GM21367 (cell line): ENCODE measurements around the gene DENND4A.
"Not testable (repeated sequence)": the region's sequence is repeated elsewhere in the genome, so short reads cannot be mapped to it uniquely, and the experiment has no call there.

ENCODE experiments used
- ATAC-seq: cut with Tn5 transposase; IDR thresholded peaks from one replicate; pipeline ENCODE4 v1.9.1; 2021; ENCODE audit not compliant: unreplicated experiment

The DENND4A gene

DNA sequence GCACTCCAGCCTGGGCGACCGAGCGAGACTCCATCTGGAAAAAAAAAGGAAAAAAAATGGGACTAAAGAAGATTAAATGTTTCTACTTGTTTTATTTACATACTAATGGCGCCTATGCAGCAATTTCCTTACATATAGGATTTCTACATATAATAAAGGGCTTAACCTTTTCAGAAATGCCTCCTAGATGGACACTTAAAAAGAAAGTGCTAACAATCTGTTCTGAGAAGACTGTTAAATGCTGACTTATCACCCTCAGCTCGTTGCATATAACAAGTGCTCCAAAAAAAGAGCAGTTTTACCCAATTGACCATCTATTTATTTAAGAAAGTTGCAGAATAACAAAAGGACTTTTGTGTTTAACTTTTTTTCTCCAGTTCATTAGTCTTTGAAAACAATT, 32.7 kb downstream of the DENND4A start:
- ATAC-seq = no peak

DNA sequence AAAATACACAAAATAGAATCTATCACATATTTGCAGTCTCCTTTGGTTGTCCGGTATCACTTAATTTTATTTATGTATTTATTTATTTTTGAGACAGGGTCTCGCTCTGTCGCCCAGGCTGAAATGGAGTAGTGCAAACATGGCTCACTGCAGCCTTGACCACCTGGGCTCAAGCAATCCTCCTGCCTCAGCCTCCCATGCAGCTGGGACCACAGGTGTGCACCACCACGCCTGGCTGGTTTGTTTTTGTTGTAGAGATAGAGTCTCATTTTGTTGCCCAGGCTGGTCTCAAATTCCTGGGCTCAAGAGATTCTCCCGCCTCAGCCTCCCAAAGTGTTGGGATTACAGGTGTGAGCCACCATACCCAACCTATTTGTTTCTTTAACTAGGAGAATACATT, 33.9 kb downstream of the DENND4A start:
- no peak for ATAC-seq

DNA sequence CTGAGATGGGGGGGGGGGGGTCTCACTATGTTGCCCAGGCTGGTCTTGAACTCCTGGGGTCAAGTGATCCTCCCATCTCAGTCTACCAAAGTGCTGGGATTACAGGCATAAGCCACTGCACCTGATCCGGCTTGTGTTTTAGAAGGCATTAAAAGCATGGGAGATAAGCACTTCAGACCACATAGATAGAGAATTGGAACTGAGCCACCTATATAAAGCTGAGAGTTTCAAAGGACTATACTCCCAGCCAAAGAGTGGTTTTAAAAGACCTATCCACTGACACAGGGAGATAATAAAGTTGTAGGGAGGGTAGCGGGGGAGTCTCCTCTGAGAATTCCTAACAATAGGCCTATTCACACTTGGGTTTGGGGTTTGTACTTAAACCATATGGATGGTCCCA, 34.8 kb downstream of the DENND4A start:
- ATAC-seq = no peak

DNA sequence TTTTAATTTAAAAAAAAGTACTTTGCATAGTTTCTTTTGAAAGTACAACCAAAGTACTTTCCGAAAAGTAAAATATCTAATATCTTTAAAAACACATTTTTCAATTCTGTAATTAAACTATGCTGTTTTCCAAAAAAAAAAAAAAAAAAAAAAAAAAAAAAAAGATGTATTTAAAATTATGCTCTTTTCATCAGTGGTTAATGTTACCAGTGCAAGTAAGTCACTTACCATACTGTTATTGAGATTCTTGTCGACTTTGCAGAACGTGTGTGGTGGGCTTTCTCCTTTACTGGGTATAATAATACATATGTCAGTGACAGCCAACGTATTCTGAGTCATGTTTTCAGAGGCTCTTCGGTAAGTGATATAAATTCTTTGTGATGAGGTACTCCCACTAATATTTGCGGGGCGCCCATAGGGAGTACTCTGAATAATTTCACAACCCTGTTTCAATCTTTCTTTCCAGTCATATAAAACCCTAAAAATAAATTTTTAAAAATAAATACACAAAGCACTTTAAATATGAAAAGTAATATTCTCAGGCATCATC, 39.9 kb downstream of the DENND4A start:
- ATAC-seq = no peak

DNA sequence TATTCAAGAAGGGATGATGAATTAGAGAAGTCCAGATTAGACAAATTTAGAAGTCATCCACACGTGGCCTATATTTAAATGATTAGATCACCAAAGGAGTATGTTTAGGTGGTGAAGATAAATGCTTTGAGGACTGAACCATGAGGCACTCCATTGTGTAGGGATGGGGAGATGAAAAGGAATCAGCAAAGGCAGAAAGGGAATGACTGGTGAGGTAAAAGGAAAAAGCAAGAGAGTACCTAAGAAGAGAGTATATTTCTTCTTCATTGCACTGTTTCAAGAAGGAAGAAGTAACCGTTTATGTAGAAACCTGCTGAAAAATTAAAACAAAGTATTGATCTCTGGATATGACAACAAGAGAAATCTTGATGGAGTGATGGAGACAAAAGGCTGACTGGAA, 40.7 kb downstream of the DENND4A start:
- no peak for ATAC-seq

DNA sequence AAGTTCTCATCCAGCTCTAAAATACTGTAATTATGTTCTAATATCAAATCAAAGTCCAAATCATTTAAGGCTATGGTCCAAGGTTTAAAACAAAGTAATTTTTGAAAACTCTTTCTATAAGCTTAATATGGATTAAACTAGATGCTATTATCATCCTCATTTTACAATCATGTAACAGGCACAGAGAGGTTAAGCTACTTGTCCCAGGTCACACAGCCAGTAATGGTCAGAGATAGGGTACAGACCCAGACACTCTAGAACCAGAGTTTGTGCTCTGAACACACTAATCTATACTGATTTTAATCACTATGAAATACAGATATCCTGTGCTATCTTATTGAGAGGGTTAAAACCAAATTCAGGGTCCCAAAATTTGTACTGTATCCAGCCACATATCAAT, 44.8 kb downstream of the DENND4A start:
- ATAC-seq = no peak

DNA sequence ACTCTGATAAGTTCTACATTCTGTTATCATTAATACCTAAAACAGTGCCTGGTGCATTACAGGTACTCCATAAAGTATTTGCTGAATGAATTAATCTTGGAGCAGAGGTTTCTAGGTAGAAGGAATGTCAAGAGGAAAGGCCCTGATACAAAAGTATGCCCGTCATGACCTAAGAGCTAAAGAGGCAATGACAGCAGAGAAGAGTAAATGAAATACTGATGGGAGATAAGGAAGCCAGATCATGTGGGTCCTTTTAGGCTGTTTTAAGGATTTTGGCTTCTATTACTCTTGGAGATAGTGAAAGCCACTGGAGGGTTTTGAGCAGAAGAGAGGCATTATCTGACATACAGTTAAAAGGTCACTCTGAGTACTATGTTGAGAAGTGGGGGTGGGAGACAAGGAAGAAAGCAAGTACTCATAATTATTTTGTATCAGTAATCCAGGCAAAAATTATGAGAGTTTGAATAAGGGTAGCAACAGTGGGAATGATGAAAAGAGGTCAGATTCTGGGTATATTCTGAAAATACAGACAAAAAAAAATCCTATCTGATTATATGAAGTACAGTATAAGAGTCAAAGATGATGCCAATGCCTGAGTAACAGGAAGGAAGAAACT, 48.3 kb downstream of the DENND4A start:
- ATAC-seq = no peak

DNA sequence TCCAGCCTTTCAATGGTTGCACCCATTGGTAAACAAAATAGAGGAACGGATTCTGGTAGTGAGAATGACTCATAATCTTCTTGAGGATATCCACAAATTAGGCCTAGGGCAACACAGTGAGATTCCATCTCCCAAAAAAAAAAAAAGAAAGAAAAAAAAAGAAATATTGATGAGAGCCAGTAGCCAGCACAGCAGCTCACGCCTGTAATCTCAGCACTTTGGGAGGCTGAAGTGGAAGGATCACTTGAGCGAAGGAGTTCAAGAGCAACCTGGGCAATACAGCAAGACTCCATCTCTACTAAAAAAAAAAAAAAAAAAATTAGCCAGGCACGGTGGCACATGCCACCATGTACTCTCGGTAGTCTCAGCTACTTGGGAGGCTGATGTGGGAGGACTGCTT, 51.9 kb downstream of the DENND4A start:
- ATAC-seq = no peak

DNA sequence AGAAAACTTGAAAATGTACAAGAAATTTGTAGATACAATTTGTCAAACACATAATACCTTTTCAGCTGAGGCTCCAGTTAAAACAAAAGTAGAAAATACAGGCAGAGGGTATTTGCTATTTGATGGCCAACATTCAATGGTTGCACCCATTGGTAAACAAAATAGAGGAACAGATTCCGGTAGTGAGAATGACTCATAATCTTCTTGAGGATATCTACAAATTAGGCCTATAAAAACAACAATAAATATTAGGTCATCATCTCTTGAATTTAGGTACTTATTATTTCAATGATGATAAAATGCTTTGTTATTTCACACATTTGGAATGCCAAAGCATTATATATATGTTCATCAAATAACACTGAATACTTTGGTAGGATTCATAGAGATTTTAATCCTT, 53.4 kb downstream of the DENND4A start:
- ATAC-seq = no peak

GRCh38 chr15:65733599-65733998, 58.5 kb downstream of the DENND4A start:
- not testable (repeated sequence) for ATAC-seq

DNA sequence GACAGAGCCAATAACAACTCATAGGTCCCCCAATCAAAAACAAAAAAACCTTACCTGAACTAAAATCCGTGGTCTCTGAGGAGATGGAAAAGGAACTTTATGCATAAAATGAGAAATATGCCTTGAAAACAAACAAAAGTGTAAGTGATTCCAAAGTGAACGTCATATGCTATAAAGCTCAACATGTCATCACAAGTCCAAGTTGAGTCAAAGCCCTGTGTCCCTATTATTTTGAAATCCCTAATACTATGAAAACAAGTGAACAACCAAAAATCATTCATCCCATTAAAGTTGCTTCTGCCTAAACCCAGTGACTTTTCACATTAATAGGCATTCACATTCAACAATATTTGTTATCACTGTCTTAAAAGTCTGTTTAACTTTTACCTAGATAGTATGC, 59.4 kb downstream of the DENND4A start:
- no peak for ATAC-seq

- no peak for ATAC-seq
Observed at GRCh38 chr15:65731926-65732325, 60.2 kb downstream of the DENND4A start.

GRCh38 chr15:65730549-65731172, 61.4 kb downstream of the DENND4A start:
- ATAC-seq = no peak

GRCh38 chr15:65724464-65725215, 67.5 kb downstream of the DENND4A start:
- no peak for ATAC-seq

DNA sequence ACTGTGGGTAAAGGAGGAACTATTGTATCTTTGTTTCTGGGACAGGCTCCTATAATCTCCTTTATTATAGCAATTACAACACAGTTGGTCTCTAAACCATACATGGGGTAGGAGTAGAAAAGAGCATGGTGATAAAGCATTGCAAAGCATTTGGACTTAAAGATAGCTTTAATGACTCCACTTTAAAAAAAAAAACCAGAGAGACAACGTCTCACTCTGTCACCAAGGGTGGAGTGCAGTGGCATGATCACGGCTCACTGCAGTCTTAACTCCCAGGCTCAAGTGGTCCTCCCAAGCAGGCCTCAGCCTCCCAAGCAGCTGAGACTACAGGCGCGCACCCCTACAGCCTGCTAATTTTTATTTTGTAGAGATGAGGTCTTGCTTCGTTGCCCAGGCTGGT, 68.2 kb downstream of the DENND4A start:
- no peak for ATAC-seq

GRCh38 chr15:65722191-65722590, 69.9 kb downstream of the DENND4A start:
- ATAC-seq = no peak

GRCh38 chr15:65712415-65712814, 79.7 kb downstream of the DENND4A start:
- no peak for ATAC-seq

DNA sequence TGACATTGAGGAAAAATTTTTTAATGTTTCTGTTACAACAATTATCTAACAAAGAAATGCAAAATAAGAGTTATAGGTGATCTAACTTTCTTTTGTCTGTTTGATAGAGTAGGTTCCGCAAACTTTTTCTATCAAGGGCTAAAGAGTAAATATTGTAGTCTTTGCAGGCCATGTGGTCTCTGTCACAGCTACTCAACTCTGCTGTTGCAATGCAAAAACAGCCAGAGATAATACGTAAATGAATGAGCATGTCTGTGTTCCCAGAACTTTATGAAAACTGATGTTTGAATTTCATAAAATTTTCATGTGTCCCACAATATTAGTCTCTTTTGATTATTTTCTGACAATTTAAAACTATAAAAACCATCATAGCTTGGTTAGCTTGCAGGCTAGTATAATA, 97.0 kb downstream of the DENND4A start:
- ATAC-seq = no peak

- no peak for ATAC-seq
Observed at GRCh38 chr15:65690778-65691177, 101.3 kb downstream of the DENND4A start.

GRCh38 chr15:65690173-65690572, 101.9 kb downstream of the DENND4A start:
- no peak for ATAC-seq

DNA sequence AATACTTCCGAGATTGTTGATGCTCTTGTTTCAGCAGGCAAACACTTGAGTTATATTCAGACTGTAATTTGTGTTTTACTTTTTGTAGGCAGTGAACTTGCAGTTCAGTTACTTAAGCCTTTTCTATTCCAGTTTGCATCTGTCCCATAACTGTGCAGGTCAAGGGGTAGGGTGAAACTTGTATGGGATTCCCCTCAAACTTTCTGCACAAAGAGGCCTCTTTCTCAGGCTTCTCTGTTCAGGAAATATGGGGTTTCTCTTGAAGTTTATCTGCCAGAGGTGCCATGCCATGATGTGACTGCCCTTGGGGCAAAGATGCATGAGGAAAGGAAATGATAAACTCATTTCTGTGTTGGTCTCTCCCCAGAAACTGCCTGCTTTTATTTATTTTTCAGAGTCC, 103.6 kb downstream of the DENND4A start:
- ATAC-seq = no peak

DNA sequence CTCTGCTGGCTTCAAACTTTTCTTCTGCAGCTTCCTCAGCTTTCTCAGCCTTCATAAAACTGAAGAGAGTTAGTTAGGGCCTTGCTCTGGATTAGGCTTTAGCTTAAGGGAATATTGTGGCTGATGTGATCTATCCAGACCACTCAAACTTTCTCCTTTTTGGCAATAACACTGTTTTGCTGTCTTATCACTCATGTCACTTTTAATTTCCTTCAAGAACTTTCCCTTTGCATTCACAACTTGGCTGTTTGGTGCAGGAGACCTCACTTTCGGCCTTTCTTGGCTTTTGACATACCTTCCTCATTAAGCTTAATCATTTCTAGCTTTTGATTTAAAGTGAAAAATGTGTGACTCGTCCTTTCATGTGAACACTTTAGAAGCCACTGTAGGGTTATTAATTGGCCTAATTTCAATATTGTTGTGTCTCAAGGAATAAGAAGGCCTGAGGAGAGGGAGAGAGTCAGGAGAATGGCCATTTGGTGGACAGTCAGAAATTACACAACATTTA, 109.6 kb downstream of the DENND4A start:
- no peak for ATAC-seq
